Endothelial cell of umbilical vein (primary cell): Measurements from ENCODE around the gene UBE2G1. TPM values are rescaled to one million over a fixed set of nuclear protein-coding genes. Genes with fewer than 3 reads are reported as not detected.

Experiments used
- BruUV-seq: library from RNA; stranded (reverse); fragments of 400-500 nt; replicated peaks from 2 replicates; lab custom pipeline; 2021; lab: Mats Ljungman, UMichigan
- CTCF ChIA-PET: fragments of 300-600, 350-600 bp; sonication (Branson Sonifier 250); formaldehyde crosslinking; loops from one replicate; lab custom pipeline; 2021; ENCODE audit warnings: antibody characterized with exemption, inconsistent platforms; lab: Charles Lee
- POLR2A ChIA-PET: fragments of 300-600, 350-600 bp; sonication (Branson Sonifier 250); formaldehyde crosslinking; loops from one replicate; lab custom pipeline; 2021; ENCODE audit warnings: antibody characterized with exemption, inconsistent platforms; lab: Charles Lee
- DNase-seq: peaks from one replicate; pipeline ENCODE4 v3.0.0-alpha.2; 2011; ENCODE audit warnings: low read depth, low spot score
- FAIRE-seq: peaks from 2 replicates; lab custom pipeline; 2011; peaks lifted over from hg19 to GRCh38; lab: Jason Lieb, UNC
- H2AFZ ChIP-seq: 2 replicates; pipeline ENCODE4 v1.6.0; 2012; ENCODE audit warnings: low read depth, low read length, control low read depth, inconsistent platforms
- H3K27ac ChIP-seq: 2 replicates; pipeline ENCODE4 v1.5.1; 2011; ENCODE audit warnings: low read depth, mild to moderate bottlenecking, control low read depth, low read length, moderate library complexity; ENCODE audit not compliant: insufficient read depth
- H3K27me3 ChIP-seq, 2 experiments: 2 replicates each; pipeline versions ENCODE4 v1.6.0 to v1.6.1; 2011; ENCODE audit warnings: low read length in 2 of 2, mixed read lengths in 1 of 2; ENCODE audit not compliant: control insufficient read depth in 2 of 2, insufficient read depth in 2 of 2
- H3K36me3 ChIP-seq, 2 experiments: 2 replicates in 1 of 2; 3 replicates in 1 of 2; pipeline ENCODE4 v1.5.1; 2011; ENCODE audit warnings: low read length in 2 of 2, mild to moderate bottlenecking in 1 of 2, moderate library complexity in 1 of 2; ENCODE audit not compliant: control insufficient read depth in 2 of 2, insufficient read depth in 2 of 2; ENCODE audit errors: extremely low read depth in 1 of 2
- H3K4me1 ChIP-seq: 3 replicates; pipeline ENCODE4 v1.5.1; 2011; ENCODE audit warnings: mild to moderate bottlenecking, low read length; ENCODE audit not compliant: control insufficient read depth, insufficient read depth; ENCODE audit errors: extremely low read depth
- H3K4me2 ChIP-seq: 2 replicates; pipeline ENCODE4 v1.6.1; 2011; ENCODE audit warnings: low read length, control low read depth, mixed read lengths; ENCODE audit not compliant: insufficient read depth
- H3K4me3 ChIP-seq, 3 experiments: fragments of 200-600 bp in 1 of 3; sonication (generic), shearing (Covaris generic) in 1 of 3; replicated peaks in 1 of 3; 2 replicates each; pipeline ENCODE4 v1.5.1; 2011 to 2016; ENCODE audit warnings: control low read depth in 3 of 3, low read length in 3 of 3, mild to moderate bottlenecking in 2 of 3, inconsistent platforms in 1 of 3, low read depth in 1 of 3, moderate library complexity in 1 of 3; ENCODE audit not compliant: insufficient read depth in 1 of 3
- H3K79me2 ChIP-seq: 2 replicates; pipeline ENCODE4 v1.6.0; 2012; ENCODE audit warnings: low read length, inconsistent platforms; ENCODE audit not compliant: control insufficient read depth, insufficient read depth
- H3K9ac ChIP-seq: replicated peaks from 2 replicates; pipeline ENCODE3; 2011; ENCODE audit warnings: low read length, control low read depth; ENCODE audit not compliant: insufficient read depth; ENCODE audit errors: extremely low read depth
- H3K9me1 ChIP-seq: replicated peaks from 3 replicates; pipeline ENCODE4 v1.6.0; 2011; ENCODE audit warnings: mild to moderate bottlenecking, low read length; ENCODE audit not compliant: control insufficient read depth, insufficient read depth; ENCODE audit errors: extremely low read depth
- H3K9me3 ChIP-seq: replicated peaks from 2 replicates; pipeline ENCODE4 v1.5.1; 2012; ENCODE audit warnings: low read length, inconsistent platforms; ENCODE audit not compliant: control insufficient read depth, insufficient read depth
- H4K20me1 ChIP-seq: replicated peaks from 2 replicates; pipeline ENCODE3; 2011; ENCODE audit warnings: mild to moderate bottlenecking, low read length; ENCODE audit not compliant: control insufficient read depth, insufficient read depth; ENCODE audit errors: extremely low read depth
- EZH2 ChIP-seq: IDR thresholded peaks from 2 replicates; pipeline ENCODE4 v1.6.1; 2012; ENCODE audit warnings: borderline replicate concordance, low read depth, mild to moderate bottlenecking, moderate library complexity, low read length, inconsistent platforms; ENCODE audit not compliant: severe bottlenecking
- FOS ChIP-seq: IDR thresholded peaks from 2 replicates; pipeline ENCODE4 v1.6.1; 2011; ENCODE audit warnings: mild to moderate bottlenecking, low read length, moderate library complexity, borderline replicate concordance; ENCODE audit not compliant: insufficient read depth
- GATA2 ChIP-seq: IDR thresholded peaks from 2 replicates; pipeline ENCODE4 v1.7.0; 2011; ENCODE audit warnings: low read depth, mild to moderate bottlenecking, moderate library complexity, mixed read lengths, low read length; ENCODE audit not compliant: insufficient read length, insufficient read depth
- POLR2A ChIP-seq: IDR thresholded peaks from 2 replicates; pipeline ENCODE4 v1.6.1; 2012; ENCODE audit warnings: low read depth, mild to moderate bottlenecking, control low read depth, low read length
- POLR2AphosphoS5 ChIP-seq: IDR thresholded peaks from 2 replicates; pipeline ENCODE4 v1.6.1; 2012; ENCODE audit warnings: low read depth, mild to moderate bottlenecking, control low read depth, low read length, moderate library complexity; ENCODE audit not compliant: insufficient read depth
- dilution Hi-C: fragments of 300-500 bp; cut with MboI; formaldehyde crosslinking; loops from one replicate; pipeline ENCODE4 v1.15.0; 2019; ENCODE audit warnings: low sequenced_read_pairs; ENCODE audit not compliant: extremely low pct_ligation_motif_present
- intact Hi-C: fragments of 100-400 bp; cut with micrococcal nuclease; formaldehyde crosslinking; loops from one replicate; pipeline ENCODE4 v1.10.0; 2022
- polyA plus RNA-seq, 4 experiments: library from polyadenylated mRNA; depleted of rRNA in 3 of 4; stranded (reverse) in 3 of 4; unstranded in 1 of 4; fragments of >200 nt; gene quantifications; 2 replicates each; pipeline versions ENCODE4 v1.2.1 to v1.2.3, GENCODE V29; 2011 to 2012; ENCODE audit warnings: missing spikeins in 1 of 4
- total RNA-seq: library from RNA; stranded (reverse); gene quantifications from 2 replicates; pipeline ENCODE4 v1.2.3, GENCODE V29; 2021

The UBE2G1 gene
- total and polyA plus RNA-seq, 2 donors (not counting 3 experiments of a cell fraction or from before 2014, with no cell fraction given), result 29.2 to 79.6 TPM

DNA sequence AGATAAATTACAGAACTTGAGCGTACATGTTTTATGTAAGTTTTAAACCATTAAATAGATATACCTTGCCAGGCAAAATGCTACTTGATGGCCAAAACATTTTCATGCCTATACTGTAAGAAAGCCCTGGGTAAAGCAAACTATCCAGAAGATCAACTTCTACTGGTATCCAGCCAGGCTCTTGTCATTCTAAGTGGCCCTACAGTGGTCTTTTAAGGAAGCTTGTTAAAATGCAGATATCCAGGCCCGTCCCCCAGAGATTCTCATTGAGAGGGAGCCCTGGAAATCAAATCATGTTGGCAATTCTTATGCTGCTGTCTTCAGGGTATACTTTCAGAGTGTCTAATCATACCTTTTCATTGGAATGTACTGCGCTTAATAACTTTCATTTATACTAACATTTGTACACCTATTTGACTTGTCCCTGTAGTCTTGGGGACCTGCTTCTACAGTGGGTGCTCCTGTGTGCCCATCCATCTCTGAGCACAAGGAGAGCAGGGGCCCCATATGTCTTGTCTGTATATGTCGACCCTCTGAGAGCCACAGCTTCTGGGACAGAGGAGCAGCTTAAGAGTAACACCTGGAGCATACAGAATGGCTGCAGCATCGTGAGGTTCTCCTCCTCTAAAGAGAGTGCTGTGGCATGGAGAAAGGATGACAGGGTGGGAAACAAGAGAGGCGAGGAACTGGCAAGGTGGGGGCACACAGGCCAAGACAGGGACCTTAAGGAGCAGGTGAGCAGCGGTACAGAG lies 59.1 kb downstream of the UBE2G1 start:
- FAIRE-seq (no peak), DNase-seq (no peak)
- H3K4me2 ChIP-seq, result no peak overlapping the region
- H3K79me2 ChIP-seq, result peaks cover 68% of the 10 kb centered on the region
- TF ChIP-seq POLR2A, result no peak
- no peak for TF ChIP-seq GATA2
- no peak for TF ChIP-seq FOS
- TF ChIP-seq EZH2, result no peak
- no peaks in the 10 kb centered on the region for H3K27me3 ChIP-seq
- H3K9me3 ChIP-seq, result no peaks in the 10 kb centered on the region
- peaks cover 12% of the 10 kb centered on the region for H3K4me1 ChIP-seq
- no peak overlapping the region for H3K4me3 ChIP-seq
- no peaks in the 10 kb centered on the region for H3K9me1 ChIP-seq
- ChIA-PET CTCF (interaction anchor here (1.0 to 1.1 kb wide), 3 partner anchors 9 to 108 kb away, joined by 3 to 6 read pairs (median 3); partner anchors contain the start of gene UBE2G1), POLR2A (no interaction called here)
- dilution Hi-C loops, result no loop called here
- H3K27ac ChIP-seq, result no peak overlapping the region
- H3K9ac ChIP-seq, result no peak overlapping the region
- peaks cover 3% of the 10 kb centered on the region in 2 experiments for H3K36me3 ChIP-seq
- no TSS peak for BruUV-seq
- H2AFZ ChIP-seq, result no peak overlapping the region
- no peaks in the 10 kb centered on the region for H4K20me1 ChIP-seq
- intact Hi-C loops, result no loop called here

DNA sequence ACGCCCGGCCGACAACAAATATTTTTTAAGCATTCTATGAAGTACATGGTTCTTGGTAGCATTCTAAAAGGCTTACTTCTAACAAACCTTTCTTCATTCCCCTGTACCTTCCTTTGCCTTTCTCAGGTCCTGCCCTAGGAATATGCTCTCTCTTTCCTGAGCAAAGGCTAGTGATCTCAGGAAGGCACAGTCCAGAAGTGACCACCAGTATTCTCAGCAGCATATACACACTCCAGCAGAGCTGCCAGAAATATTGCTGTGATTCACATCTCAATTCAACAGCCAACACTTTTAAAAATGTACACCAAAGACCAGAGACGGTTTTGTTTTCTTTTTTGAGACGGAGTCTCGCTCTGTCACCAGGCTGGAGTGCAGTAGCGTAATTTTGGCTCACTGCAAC lies 61.3 kb downstream of the UBE2G1 start:
- BruUV-seq, result no TSS peak
- intact Hi-C loops, result no loop called here
- DNase-seq, result no peak
- TF ChIP-seq POLR2AphosphoS5 (no peak), POLR2A (no peak)
- Histone ChIP-seq H4K20me1 (no peaks in the 10 kb centered on the region), H3K9ac (no peak overlapping the region), H3K27me3 (no peaks in the 10 kb centered on the region), H3K9me3 (no peaks in the 10 kb centered on the region), H3K4me1 (peaks cover under 1% of the 10 kb centered on the region), H3K4me3 (no peak overlapping the region), H3K27ac (no peak overlapping the region), H3K4me2 (no peak overlapping the region), H3K36me3 (peaks cover 3 to 9% of the 10 kb centered on the region in 2 experiments), H3K79me2 (peaks cover 57% of the 10 kb centered on the region), H3K9me1 (no peaks in the 10 kb centered on the region), H2AFZ (no peak overlapping the region)
- POLR2A ChIA-PET, result no interaction called here
- CTCF ChIA-PET, result interaction anchor here (0.9 to 2.3 kb wide), 8 partner anchors 8 to 89 kb away, joined by 4 to 29 read pairs (median 6); no protein-coding TSS in a partner anchor
- dilution Hi-C loops, result no loop called here
- no peak for FAIRE-seq
